Measurements from ENCODE around the gene MRPL38. TPM values are rescaled to one million over a fixed set of nuclear protein-coding genes. Genes with fewer than 3 reads are reported as not detected.
A peak's percentile ranks its signal among the peaks of the same experiment; 100 is the strongest.

Gene MRPL38
- total and polyA plus RNA-seq, 8 donors: 40.6 to 95.8 (median 53.8) TPM

GRCh38 chr17:75913537-75914210, 9.0 kb upstream of the MRPL38 start:
- no peaks in the 10 kb centered on the region for H3K9me3 ChIP-seq
- H3K4me1 ChIP-seq: no peaks in the 10 kb centered on the region
- H3K27me3 ChIP-seq: no peaks in the 10 kb centered on the region
- FAIRE-seq (no peak), DNase-seq (peak in 1 of 6 donors; percentile 56), ATAC-seq (no peak)
- intact Hi-C loops (cut with DNase I): loop anchor here in 1 of 3 donors (10.0 kb wide), 1 partner anchor 81 kb away; no protein-coding TSS in a partner anchor
- H3K4me3 ChIP-seq: no peak overlapping the region
- H3K27ac ChIP-seq: no peak overlapping the region
- WGBS, 2 donors: 92 to 95% methylated on average over 31 to 32 of the region's 32 CpGs
- no peaks in the 10 kb centered on the region for H3K36me3 ChIP-seq
- no peak for TF ChIP-seq CTCF (IDR thresholded peaks at IDR 0.05)

GRCh38 chr17:75910699-75911098, 6.0 kb upstream of the MRPL38 start:
- 87 to 89% methylated on average over 6 of the region's 6 CpGs for WGBS, 2 donors
- H3K9me3 ChIP-seq: no peaks in the 10 kb centered on the region
- intact Hi-C loops (cut with DNase I): loop anchor here in 1 of 3 donors (10.0 kb wide), 1 partner anchor 84 kb away; no protein-coding TSS in a partner anchor
- no peak overlapping the region for H3K27ac ChIP-seq
- peaks cover 0 to under 1% (median 0%) of the 10 kb centered on the region in 3 donors for H3K4me1 ChIP-seq
- H3K4me3 ChIP-seq: no peak overlapping the region
- H3K27me3 ChIP-seq: no peaks in the 10 kb centered on the region
- ATAC-seq (no peak), DNase-seq (no peak), FAIRE-seq (no peak)
- no peak for TF ChIP-seq CTCF (IDR thresholded peaks at IDR 0.05)
- H3K36me3 ChIP-seq: no peaks in the 10 kb centered on the region

GRCh38 chr17:75909812-75910274, 5.2 kb upstream of the MRPL38 start:
- ATAC-seq (no peak), DNase-seq (peak in 1 of 6 donors; percentile 38), FAIRE-seq (no peak)
- WGBS, 2 donors: 80 to 82% methylated on average over 11 of the region's 11 CpGs
- Histone ChIP-seq H3K4me3 (no peak overlapping the region), H3K36me3 (no peaks in the 10 kb centered on the region), H3K4me1 (peaks cover 0 to 6% (median 3%) of the 10 kb centered on the region in 3 donors), H3K27ac (no peak overlapping the region), H3K27me3 (no peaks in the 10 kb centered on the region), H3K9me3 (no peaks in the 10 kb centered on the region)
- intact Hi-C loops (cut with DNase I): loop anchor here in 2 of 3 donors (5.0 to 10.0 kb wide), 2 partner anchors 85 to 97 kb away; no protein-coding TSS in a partner anchor
- no peak for TF ChIP-seq CTCF (IDR thresholded peaks at IDR 0.05)

- ATAC-seq (no peak), FAIRE-seq (no peak), DNase-seq (peak in 2 of 6 donors; percentile 51 to 62)
- no peak overlapping the region for H3K27ac ChIP-seq
- no peaks in the 10 kb centered on the region for H3K9me3 ChIP-seq
- H3K4me3 ChIP-seq: no peak overlapping the region
- TF ChIP-seq CTCF (IDR thresholded peaks at IDR 0.05): no peak
- 68 to 69% methylated on average over 14 of the region's 14 CpGs for WGBS, 2 donors
- H3K4me1 ChIP-seq: peaks cover 0 to 6% (median 3%) of the 10 kb centered on the region in 3 donors
- H3K36me3 ChIP-seq: no peaks in the 10 kb centered on the region
- H3K27me3 ChIP-seq: no peaks in the 10 kb centered on the region
- intact Hi-C loops (cut with DNase I): loop anchor here in 1 of 3 donors (5.0 kb wide), 1 partner anchor 98 kb away; no protein-coding TSS in a partner anchor
These were observed 4.5 kb upstream of the MRPL38 start for GRCh38 chr17:75909051-75909811.
